GM19463 (cell line): ENCODE measurements around the gene RNLS.

ENCODE experiments used
- ATAC-seq: cut with Tn5 transposase; IDR thresholded peaks from one replicate; pipeline ENCODE4 v1.9.1; 2021; ENCODE audit warnings: mild to moderate bottlenecking, moderate library complexity; ENCODE audit not compliant: unreplicated experiment

The RNLS gene

DNA sequence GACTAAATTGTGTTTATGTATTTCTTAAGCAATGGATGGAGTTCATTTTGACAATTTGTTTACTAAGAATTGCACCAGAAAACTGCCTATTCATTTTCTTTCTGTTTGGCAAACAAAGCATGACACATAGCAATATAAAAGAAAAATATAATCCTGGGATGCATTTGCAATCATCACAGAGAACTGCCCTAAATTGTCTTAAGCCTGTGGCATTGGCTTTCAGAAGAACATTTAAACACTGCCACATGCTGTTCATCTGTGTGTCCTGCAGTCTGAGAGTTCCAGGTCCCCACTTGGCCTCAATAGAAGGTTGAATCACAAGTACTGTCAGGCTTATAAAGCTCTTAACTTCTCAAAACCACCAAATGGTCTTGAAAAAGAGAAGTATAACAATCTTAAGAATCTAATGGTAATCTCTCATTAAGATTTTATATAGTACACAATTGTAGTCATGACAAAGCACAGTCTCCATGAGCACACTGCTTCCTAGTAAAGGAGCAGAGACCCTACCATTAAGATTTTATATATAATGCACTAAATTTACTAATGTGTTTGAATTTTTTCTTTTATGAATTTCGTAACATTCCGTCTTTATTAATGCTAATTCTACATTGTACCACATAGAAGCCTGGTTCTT, 29.9 kb downstream of the RNLS start:
- no peak for ATAC-seq

DNA sequence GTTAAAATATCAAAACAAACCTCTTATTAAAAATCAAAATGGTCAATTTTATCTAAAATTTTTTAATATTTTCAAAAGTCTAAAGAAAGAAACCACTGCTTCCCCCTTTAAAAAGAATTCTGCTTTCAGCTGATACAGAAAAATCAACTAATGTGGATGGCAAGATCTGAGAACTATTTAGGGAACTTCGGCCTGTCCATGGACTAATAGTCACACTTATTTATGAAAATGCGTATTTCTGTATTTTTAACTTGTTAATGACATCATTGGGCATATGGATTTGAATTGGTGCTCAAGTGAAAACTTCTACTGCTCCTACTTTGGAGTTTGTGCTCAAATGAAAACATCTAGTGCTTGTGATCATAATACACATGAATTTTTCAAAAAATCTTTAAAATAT, 31.9 kb downstream of the RNLS start:
- ATAC-seq, result no peak

DNA sequence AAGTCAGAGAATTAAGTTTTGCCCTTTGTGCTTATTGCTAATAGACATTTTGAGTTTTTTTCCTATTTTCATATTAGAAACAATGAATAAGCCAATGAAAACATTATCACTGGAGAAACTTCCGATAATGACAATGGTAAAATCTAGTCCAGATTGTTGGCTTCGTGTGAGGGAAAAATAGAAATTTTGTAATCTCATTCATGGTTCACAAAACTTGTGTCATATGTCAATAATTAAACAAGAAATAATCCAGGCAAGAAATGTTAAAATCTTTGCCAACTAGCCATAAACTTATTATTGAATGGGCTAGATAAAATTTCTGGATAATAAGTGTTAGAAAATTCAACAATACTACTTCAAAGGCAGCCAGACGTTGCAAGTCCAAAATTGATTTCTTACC, 36.6 kb downstream of the RNLS start:
- ATAC-seq, result no peak

DNA sequence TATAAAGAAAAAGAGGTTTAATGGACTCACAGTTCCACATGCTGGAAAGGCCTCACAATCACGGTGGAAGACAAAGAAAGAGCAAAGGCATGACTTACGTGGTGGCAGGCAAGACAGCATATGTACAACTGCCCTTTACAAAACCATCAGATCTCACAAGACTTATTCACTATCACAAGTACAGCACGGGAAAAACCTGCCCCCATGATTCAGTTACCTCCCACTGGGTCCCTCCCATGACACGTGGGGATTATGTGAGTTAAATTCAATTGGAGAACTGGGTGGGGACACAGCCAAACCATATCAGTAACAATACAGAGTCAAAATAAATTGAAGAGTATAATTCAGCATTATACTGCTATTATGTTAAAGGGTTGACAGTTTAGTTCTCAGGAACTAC, 37.8 kb downstream of the RNLS start:
- no peak for ATAC-seq

DNA sequence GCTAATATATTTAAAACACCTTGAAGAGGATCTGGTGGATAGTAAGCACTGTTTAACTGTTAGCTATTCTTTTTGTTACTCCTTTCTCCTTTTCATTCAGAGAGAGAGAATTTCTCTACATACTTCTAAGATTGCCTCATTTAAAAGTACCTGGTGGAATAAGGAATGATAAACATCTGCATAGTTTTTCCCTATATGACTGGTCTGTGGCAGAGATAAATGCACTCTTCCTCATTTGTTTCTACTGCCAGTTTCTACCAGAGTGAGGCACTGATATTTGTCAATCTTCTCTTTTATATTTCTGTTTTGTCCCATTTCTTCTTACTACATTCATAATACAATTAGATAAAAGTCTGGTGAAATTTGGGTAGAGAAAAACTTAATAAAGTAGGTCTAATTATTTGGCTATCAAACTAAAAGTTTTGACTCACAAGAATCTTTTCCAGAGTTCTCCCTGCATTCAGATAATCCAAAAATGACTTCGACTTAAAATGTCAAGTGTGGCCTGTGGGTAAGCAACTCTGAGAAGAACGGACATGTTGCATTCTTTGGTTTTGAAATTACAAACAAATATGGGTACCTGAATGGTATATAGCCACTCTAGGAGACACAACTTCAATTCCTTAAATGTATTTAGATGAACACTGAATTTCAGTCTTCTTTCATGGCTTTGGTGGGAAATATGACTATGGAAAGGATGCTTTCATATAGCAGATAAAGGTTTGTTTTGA, 38.8 kb downstream of the RNLS start:
- ATAC-seq, result no peak

DNA sequence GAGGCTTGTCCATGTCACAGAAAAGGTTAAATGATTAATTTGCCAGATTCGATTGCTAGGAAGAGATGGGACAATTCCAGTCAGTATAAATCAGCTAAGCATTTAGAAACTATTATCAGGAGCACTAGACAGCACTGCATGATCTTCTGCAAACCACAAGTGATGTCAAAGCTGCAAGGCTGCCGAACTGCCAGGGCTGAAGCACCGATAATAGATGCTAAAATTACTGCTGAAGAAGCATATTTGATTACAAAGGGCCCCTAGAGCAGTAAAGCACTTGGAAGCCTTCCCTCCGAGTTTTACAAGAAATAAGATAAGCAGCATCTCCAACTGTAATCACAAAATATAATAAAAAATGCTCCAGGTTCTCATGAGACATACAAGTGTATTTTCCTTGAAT, 40.6 kb downstream of the RNLS start:
- ATAC-seq, result no peak

DNA sequence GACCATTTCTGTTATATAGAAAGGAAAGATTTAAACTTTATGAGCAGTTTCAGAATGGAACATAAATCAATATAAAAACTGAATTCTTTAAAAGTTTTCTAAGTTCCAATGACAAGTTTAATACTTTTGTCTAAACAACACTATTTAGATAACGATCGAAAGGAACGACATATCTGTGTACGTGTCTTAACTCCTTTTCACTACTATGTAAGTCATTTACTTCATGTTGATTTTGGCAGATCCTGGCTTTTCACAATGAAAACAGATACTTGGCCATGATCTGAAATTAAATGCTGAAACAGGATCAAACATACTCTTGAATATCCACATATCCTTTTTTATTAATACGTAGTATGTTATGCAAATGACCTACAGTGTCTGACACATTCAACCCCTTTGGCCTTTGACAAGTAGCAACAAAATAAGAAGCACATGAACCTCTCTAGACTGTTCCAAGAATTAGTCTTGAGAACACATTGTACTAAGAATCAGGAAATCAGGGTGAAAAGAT, 41.9 kb downstream of the RNLS start:
- ATAC-seq, result no peak

DNA sequence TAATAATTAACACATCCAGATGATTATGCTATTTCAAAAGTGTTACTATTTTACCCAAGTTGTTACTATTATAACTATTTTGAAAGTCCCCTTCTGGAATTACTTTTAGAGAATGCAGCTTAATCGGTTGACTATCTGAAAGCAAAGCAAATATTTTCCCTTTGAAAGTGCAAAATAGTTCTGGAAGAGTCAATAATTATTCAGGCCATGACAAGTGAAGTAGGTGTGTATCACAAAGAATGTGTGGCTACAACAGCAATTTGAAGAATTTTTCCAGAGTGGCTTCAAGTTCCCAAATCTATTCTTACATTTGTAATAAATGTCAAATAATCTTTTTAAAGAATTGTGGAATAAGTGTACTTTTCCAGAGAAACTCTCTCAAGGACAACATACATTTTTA, 42.8 kb downstream of the RNLS start:
- no peak for ATAC-seq

DNA sequence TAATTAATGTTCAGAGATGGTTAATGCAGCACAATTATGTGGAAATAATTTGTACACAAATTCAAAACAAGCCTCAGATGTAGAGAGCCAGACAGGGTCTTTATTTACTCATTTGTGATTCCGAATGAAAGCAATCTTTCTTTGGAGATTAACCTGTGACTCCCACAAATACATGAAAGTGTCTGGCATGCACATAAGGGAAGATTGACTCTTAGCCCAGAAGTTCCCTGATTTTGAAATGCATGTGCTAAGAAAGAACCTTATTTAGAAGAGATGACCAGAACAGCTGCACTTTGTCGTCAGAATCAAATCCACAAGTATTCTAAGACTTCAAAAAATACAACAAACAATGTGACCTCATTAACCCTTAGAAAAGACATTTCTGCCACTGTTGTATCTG, 45.1 kb downstream of the RNLS start:
- no peak for ATAC-seq

DNA sequence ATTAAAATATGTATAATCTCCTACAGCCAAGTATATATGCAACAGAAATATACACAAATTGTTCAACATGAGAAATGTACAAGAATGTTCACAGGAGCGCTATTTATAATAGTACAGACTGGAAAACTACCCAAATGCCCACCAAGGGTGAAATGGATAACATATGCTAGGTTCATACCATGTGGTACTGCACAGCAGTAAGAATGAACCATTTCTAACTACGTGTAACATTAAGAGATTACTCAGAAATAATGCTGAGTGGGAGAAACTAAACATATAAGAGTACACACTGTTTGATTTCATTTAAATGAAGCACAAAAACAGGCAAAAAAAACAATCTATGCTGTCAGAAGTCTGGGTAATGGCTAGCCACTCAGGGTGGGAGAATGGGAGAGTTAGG, 45.8 kb downstream of the RNLS start:
- no peak for ATAC-seq

DNA sequence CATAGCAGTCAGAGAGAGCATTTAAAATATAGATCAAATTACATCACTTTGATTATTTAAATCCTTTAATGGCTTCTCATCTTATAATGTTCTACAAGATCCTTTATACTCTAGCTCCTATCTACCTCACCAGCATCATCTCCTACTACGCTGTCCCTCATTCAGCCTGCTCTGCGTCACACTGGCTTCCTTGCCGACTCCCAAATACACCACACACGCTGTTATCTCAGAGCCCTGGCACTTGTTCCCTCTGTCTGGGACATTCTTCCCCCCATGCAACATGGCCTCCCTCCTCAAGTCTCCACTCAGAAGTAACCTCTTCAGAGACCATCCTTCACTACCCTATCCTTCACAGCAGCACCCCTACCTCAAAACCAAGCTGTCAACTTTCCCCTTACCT, 46.7 kb downstream of the RNLS start:
- no peak for ATAC-seq

DNA sequence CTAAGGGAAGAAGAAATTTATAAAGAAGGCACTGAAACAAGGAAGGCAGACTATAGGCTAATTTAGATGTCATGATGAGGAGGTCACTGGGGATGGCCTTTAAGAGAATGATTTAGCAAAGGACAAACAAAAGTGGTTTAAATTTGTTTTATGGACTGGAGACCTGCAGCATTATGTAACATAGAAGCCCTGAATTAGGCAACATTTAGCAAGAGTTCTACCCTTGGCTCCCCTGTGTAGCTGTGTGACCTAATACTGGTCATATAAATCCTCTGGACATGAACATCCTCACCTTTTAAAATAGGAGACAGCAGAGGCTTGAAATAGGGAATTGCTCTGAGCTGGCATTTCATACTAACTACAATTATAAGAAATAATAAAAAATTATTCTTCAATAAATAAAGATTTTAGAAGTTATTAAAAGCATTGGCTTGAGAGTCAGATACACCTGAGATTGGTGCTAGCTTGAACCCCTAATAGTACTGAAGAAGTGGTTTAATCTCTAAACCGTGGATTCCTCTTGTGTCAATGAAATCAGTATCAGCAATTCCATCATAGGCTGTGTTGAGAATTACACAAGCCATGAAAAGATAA, 48.9 kb downstream of the RNLS start:
- ATAC-seq, result no peak

DNA sequence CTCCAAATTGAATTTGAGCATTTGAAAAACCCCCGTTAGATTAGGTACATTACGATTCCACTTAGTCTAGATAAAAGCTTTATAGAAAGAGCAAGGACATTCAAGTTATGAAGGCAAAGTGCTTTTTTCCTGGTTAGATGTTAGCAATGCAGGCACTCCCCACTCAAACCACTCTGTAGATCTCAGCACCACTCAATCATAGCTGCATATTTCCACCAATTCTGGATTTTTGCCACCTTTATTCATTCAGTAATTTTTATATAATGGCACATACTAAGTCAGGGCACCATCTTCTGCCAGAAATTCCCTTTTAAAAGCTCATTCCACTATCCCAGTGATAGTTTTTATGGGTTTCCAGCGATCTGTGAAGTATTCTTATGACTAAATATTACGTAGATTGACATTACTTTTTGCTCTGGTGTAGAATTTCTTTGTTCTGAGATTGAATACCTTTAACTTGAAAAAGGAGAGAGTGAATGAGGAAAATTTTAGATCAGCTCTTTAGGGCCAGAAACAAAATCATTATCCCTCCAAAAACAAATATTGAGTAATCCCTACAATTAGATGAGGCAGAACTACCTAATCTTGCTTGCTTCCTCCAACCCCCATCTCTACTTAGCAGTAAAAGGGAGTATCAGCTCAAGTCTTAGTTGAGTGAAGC, 51.6 kb downstream of the RNLS start:
- ATAC-seq, result no peak

DNA sequence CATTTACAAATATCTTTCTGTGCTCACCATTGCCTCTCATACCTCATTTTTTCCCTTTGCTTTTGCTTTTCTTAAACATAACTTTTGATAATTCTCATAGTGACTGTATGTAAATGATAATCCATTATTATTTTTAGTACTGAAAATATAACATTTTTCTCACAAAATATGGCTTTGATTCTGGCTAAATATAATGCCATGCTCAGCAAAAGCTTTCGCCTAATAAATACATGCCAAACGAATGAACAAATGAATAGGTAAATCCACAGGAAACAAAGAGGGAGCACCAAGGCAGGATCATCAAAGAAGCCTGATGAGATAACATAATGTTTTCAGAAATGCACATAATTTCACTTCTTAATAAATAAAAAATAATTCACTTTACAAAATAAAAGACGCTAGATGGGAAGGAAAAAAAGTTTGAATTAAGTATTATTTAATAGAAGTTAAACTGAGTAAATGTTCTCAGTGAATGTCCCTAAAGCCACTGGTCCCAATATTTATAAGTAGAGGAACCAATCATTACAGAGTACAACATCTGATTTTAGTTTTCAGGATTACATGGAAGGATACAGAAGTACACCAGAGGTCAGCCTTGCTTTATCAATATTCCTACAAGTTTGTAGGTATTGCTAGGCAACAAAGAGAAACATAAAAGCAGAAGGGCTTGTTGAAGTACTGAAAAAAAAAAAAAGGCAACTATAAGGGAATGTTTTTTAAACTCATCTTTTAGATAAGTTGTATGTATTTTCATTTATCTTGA, 52.3 kb downstream of the RNLS start:
- ATAC-seq, result no peak

DNA sequence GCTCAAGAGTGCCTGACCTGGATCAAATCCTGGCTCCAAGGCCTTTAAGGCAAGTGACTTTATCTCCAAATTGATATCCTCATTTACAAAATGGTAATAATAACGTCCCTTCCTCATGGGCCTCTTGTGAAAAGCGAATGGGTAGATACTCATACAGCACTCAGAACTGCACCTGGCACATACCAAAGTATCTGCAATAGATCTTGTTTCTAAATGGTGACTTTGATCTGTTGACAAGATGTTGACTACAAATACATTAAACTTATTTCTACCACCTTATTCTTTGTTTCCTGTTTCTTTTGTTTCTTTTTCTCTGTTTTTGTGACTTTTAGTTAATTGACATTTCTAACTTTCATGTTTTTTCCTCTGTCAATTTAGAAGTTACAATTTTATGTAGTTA, 53.0 kb downstream of the RNLS start:
- no peak for ATAC-seq

DNA sequence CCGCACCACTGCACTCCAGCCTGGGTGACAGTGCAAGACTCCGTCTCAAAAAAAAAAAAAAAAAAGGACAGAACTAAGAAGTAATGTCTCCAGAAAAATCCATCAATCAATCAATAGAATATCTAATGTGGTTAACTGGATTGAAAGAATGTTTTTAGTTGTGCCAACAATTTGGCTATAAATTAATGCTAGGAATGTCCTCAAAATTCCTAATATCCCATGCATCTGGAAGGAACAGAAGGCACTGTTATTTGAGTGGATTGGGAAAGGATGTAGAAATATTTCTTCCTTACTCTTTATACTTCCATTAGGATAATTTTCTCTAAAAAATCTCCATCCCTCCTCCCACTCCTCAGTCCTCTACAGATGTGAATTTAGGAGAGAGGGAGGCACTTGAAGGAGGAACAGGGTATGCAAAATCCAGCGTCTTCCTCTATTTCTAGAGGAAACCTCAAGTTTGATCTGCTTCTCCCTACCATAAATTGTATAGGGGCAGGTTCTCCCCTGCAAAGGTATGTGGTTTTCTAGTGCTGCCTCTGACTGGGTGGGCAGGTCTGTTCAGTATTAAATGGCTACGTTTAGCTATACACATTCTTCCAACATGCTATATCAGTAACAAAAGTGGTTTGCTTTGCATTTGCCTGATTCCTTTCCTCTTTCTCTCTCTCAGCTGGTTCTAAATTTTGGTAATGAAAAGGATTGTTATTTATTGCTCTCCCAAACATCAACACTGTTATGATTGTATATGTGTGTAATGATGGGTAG, 54.1 kb downstream of the RNLS start:
- ATAC-seq, result no peak

DNA sequence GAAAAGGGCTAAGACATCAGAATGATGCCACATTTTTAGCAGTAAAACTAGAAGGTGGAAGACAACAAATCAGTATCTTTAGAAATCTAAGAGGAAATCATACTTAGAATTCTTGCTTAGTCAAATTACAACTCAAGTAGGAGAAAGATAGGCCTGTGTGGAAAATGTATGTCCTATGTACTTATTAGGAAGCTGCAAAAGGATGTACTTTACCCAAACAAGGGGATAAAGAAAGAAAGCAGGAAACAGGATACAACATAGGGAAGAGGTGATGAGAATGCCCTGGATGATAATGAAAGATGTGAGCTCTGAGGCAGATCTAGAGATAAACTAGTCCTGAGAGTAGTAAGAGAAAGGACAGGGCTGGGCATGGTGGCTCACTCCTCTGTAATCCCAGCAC, 54.9 kb downstream of the RNLS start:
- no peak for ATAC-seq

DNA sequence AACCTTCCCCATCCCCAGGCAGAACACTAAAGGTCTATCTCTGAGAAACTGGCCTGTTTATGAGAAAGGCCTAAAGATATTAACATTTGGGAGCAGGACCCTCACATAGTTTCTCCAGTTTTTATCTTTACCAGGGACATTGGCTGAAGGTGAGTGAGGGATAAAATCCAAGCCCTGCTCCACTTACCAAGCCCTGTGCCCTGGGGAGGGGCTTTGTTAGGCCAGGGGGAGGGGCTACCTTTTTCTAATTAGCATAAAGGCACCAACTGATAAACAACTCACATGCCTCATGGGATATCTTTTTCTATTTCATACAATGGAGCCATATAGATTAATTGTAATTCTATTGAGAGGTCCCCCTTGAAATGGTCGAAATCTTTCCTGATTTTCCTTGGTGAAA, 55.9 kb downstream of the RNLS start:
- ATAC-seq, result no peak

DNA sequence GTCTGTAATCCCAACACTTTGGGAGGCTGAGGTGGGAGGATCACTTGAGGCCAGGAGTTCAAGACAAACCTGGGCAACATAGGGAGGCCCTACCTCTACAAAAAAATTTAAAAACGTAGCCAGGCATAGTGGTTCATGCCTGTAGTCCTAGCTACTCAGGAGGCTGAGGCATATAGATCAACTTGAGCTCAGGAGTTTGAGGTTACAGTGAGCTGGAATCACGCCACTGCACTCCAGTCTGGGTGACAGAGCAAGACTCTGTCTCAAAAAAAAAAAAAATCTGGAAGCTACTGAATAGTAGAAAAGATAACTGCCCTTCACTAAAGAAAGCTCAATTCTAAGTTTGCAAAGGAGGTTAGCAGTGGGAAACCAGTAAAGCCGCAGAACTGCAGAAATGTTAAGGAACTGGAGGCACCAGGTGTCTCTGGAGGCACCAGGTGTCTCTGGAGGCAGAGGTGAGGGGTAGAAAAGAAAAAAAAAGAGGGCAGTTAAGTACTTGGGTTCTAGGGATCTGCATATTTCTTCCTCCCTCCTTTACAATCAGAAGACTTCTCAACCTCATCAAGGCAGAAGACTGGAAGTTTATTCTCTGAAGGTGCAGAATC, 56.5 kb downstream of the RNLS start:
- no peak for ATAC-seq
